GM21423 (cell line): ENCODE data around the gene FFAR1.
"Not testable (repeated sequence)": the region's sequence is repeated elsewhere in the genome, so short reads cannot be mapped to it uniquely, and the experiment has no call there.

Experiments
- ATAC-seq: cut with Tn5 transposase; IDR thresholded peaks from one replicate; pipeline ENCODE4 v1.9.1; 2021; ENCODE audit warnings: mild to moderate bottlenecking, moderate library complexity; ENCODE audit not compliant: unreplicated experiment

Gene FFAR1

DNA sequence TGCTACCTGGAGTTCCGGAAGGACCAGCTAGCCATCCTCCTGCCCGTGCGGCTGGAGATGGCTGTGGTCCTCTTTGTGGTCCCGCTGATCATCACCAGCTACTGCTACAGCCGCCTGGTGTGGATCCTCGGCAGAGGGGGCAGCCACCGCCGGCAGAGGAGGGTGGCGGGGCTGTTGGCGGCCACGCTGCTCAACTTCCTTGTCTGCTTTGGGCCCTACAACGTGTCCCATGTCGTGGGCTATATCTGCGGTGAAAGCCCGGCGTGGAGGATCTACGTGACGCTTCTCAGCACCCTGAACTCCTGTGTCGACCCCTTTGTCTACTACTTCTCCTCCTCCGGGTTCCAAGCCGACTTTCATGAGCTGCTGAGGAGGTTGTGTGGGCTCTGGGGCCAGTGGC, 11.7 kb downstream of the FFAR1 start:
- not testable (repeated sequence) for ATAC-seq

DNA sequence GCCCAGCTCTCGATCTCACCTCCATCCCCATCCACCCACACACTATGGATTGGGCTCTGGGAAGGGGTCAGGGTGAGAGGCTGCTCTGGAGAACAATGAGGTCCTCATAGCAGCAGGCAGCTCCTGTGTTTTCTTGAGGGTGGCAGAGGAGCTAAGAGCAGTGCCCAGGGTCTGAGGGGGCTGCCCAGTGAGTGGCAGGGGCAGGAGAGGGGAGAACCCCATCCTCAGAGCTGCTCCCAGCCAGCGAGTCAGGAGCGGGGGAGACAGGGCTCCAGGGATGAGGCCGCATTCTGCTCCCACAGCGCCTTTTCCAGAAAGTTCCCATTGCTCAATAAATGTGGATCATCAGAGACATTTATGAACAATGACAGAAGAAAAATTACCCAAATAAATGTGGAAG, 12.4 kb downstream of the FFAR1 start:
- ATAC-seq: not testable (repeated sequence)

DNA sequence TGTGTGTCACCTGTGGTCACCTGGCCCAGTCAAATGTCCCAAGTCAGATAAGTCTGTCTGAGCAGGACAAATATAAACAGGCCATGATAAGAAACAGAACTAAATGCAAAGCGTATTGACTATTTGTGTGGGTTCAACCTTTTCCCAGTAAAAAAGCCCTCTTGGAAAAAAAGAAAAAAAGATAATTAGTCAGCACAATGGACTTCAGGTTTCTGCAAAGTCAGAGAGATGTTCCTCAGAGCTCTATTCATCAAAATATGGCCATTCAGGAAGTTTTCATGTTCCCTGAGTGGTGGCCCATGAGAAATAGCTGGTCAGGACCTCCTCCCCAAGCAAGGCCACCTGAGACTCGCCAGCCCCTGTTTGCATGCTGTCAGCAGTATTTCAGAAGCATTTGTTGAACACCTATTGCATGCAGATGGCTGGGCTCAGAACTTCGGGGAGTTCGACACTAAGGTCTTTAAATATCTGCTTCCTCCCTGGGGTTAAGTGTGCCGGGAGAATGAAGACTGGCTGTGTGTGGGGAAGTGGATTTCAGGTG, 13.2 kb downstream of the FFAR1 start:
- ATAC-seq: no peak

DNA sequence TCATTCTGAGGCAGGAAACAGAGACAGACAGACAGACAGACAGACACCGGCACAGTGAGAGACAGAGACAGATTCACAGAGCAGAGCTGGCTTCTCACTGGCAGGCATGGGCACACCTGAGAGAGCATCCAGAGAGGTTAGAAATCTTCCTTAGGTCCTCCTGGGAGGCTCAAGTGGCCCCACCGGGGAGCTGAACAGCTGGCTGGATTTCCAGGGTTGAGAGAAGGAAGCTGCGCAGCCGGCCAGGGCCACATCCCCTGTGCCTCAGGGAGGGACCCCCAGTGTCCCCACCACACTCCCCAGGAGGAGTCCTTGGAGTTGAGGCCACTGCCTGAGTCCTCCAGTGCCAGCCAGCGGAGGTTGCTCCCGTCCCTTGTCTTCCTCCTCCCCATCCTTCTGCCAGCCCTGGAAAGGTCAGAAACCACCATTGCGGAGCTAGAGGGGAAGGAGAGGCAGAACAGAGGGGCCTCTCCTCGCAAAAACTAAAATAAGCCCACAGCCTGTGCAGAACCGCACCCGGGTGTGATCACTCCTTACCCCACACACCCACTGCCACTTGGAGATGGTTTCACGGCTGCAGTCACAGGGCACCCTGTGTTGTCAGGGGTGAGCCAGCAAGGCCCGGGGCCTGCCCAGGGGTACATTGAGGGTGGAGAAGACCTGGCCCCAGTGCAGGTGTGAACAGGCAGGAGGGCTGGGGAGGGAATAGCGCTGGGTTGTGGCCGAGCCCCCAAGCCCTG, 14.7 kb downstream of the FFAR1 start:
- no peak for ATAC-seq

DNA sequence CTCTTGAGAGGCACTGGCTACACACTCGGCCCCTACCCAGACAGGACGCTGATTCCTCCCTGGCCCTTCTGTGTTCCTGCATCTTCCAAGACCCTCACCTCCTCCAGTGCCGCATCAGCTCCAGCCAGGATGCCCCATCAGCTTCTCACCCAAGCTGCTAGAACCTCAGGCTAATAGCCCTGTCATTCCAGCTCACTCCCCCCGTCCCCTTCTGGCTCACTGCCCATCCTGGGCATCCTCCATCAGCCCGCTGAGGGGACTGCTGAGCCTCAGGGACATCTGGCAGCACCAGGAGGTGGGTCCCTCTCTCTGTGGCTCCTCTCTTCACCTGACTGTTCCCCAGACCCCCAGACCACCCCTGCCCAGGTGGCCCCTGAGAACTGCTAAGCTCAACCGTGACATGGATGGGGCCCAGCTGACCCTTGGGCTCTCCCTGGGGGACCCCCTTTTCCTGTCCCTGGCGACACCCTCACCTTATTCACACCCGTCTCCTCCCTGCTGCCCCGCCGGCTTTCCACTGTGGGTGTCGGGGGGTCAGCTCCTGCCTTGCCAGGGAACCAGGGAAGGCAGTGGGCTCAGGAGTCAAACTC, 15.4 kb downstream of the FFAR1 start:
- no peak for ATAC-seq

DNA sequence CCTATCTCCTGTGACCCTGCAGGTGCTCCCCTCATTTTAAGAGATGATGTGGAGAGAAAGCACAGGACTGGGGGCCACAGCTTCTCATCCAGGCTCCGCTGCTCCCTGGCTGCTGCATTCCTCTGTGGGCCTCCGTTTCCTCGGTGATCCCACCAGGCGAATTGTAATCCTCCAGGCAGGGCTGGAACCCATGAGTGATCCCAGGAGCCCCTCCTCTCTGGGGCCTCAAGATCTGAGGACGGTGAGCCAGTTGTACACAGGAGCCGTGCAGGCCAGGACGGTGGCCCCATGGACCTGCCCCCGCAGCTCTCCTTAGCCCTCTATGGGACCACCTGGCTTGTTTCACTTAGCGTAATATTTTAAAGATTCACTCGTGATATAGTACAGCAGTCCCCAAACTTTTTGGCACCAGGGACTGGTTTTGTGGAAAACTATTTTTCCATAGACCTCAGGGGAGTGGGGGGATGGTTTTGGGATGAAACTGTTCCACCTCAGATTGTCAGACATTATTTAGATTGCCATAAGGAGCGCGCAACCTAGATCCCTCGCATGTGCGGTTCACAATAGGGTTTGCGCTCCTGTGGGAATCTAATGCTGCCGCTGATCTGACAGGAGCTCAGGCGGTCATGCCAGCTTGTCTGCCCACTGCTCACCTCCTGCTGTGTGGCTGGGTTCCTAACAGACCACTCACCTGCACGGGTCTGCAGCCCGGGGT, 16.2 kb downstream of the FFAR1 start:
- ATAC-seq: no peak

DNA sequence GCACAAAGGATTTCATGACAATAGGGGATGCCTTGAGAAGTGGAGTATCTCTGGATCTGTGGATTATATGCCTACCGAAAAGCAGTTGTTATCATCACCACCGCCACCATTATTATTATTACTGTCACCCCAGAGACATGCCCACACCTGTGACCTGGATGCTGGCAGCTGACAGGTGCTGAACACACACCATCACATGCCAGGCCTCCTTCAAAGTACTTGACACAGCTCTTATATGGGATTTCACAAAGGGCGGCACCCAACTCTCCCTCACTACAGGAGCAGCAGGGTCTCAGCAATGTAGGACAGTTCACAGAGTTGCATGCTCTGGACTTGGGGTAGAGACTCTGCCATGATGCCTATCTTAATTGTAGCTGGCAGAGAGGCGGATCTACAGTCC, 17.6 kb downstream of the FFAR1 start:
- no peak for ATAC-seq

DNA sequence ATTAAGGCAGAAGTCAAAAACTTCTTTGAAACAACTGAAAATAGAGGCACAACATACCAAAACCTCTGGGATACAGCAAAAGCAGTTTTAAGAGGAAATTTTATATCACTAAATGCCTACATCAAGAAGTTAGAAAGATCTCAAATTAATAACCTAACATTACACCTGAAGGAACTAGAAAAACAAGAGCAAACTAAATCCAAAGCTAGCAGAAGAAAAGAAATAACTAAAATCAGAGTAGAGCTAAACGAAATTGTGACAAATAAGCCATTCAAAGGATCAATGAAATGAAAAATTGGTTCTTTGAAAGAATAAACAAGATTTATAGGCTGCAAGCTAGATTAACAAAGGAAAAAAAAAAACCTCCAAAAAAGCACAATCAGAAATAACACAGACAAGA, 20.7 kb downstream of the FFAR1 start:
- no peak for ATAC-seq

DNA sequence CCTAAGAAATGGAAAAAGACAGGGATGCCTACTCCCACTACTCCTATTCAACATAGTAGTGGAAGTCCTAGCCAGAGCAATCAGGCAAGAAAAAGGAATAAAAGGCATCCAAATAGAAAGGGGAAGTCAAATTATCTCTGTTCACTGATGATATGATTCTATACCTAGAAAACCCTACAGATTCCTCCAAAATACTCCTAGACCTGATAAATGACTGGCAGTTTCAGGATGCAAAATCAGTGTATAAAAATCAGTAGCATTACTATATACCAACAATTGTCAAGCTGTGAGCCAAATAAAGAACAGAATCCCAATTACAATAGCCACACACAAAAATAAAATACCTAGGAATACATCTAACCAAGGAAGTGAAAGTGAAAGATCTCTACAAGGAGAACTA, 21.8 kb downstream of the FFAR1 start:
- ATAC-seq: no peak

DNA sequence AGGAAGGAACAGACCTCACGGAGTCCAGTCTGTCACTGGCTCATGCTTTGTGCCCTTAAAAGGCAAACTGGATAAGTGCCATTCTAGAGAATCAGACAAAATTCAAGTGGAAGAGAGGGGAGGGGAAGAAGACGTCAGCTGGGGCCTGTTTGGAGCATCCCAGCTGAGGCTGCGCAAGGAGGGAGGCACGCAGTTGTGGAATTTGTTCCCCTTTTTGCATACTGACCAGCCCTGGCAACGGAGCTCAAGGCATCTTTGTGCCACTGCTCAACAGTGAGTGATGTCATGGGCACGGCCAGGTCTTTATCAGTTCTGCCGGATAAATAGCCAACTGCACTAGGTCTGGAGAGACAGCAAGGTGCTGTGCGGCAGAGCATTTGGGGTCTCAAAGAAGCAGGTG, 23.0 kb downstream of the FFAR1 start, which contains the start of gene GPR42:
Gene GPR42 (plus strand): TSS at position 347 of the 400 bp plus-strand sequence. CDS start 292 bp downstream, outside the sequence.
- no peak for ATAC-seq

DNA sequence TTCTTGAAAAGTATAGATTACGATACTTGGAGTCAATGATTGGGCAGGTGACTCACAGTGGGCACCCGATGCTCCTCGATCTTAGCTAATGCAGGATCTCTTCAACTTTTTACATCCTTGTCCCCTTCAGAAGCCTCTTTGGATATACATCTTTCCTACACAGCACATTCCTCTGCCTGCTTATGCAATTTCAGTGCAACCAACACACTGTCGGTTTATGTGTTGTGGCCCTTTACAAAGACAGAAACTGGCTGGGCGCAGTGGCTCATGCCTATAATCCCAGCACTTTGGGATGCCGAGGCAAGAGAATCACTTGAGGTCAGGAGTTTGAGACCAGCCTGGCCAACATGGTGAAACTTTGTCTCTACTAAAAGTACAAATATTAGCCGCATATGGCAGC, 25.8 kb downstream of the FFAR1 start:
- no peak for ATAC-seq

DNA sequence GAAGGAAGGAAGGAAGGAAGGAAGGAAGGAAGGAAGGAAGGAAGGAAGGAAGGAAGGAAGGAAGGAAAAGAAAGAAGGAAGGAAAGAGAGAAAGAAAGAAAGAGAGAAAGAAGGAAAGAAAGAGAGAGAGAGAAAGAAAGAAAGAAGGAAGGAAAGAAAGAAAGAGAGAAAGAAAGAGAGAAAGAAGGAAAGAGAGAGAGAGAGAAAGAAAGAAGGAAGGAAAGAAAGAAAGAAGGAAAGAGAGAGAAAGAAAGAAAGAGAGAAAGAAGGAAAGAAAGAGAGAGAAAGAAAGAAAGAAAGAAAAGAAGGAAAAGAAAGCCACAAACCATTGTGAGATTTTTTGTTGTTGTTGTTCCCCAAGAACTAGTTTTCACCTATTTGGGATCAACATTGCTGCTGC, 26.3 kb downstream of the FFAR1 start:
- ATAC-seq: not testable (repeated sequence)

DNA sequence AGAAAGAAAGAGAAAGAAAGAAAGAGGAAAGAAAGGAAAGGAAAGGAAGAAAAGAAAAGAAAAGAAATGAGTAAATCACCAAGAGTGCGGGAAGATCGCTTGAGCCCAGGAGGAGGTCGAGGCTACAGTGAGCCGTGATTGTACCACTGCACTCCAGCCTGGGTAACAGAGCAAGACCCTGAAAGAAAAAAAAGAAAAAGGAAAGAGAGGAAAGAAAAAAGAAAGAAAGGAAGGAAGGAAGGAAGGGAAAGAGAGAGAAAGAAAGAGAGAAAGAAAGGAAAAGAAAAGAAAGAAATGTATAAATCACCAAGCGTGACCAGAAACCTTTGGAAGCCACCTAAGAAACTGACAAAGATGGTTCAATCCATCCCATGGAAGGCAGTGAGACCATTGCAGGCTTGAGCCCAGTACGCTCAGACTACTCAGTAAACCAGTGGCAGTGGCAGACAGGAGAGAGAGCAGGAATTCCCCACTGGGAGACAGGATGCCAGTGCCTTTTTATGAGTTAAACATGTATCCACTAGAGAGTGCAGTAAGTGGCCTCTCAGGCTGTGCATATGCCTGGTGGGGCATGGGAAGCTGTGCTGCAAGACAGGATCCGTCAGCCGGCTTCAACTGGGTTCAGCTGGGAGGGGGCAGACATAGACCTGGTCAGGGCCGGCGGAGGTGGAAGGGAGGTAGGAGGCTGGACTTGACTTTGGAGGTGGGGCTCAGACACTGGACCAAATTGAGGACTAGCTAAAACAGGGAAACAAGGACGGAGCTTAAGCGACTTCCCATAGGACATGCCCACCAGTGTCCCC, 28.0 kb downstream of the FFAR1 start:
- ATAC-seq: no peak

DNA sequence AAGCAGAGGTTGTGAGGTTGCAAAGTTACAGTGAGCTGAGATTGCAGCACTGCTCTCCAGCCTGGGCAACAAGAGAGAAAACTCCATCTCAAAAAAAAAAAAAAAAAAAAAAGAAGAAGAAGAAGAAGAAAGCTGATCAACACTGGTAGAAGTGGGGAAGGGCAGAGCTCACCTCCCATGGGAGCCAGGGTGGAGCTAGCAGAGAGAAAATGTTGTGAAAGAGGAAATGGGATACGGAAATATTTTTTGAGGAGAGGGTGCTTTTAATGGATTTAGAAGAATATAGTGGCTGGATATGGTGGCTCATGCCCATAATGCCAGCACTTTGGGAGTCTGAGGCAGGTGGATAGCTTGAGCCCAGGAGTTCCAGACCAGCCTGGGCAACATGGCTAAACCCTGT, 30.0 kb downstream of the FFAR1 start:
- ATAC-seq: no peak

DNA sequence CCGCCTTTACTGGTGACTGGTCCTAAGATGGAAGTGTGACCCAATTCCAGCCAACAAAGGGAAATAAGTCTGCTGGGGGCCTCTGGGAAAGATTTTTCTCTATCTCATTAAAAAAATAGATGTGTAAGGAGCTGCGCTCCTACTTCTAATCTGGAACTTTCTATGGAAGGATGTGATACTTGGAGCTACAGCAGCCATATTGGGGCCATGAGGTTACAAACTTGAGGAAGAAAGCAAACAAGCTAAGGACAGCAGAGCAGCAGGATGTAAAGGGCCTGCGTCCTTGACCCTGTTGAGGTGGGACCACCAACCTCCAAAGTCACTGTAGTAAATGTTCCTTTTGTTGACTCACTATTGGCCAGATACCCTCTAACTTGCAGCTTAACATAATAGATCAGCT, 30.7 kb downstream of the FFAR1 start:
- ATAC-seq: no peak

DNA sequence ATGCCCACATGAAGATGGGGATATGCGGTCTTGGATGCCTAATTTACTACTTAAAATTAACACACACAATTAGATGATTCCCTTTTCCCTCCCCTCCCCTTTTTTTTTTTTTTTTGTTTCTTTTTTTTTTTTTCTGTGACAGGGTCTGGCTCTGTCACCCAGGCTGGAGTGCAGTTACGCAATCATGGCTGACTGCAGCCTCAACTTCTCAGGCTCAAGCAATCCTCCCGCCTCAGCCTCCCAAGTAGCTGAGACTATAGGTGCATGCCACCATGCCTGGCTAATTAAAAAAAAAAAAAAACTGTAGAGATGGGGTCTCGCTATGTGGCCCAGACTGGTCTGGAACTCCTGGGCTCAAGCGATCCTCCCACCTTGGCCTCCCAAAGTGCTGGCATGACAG, 31.8 kb downstream of the FFAR1 start:
- not testable (repeated sequence) for ATAC-seq

DNA sequence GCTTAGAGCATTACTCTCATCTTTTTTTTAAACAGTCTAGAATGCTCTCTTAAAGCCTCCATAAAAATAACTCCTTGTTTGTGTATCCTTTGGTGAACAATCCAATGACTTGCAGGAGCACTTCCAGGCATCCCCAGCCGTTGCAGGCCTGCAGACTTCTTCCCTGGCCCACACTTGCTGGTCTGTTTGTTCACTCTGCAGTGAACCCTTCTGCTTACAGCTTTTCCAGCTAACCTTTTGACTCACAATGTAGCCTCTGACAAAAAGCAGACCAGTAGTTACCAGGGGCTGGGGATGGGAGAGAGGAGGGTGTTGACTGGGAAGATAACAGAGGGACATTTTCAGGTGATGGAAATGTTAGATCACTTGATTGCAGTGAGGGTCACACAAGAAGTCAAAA, 32.3 kb downstream of the FFAR1 start:
- no peak for ATAC-seq

DNA sequence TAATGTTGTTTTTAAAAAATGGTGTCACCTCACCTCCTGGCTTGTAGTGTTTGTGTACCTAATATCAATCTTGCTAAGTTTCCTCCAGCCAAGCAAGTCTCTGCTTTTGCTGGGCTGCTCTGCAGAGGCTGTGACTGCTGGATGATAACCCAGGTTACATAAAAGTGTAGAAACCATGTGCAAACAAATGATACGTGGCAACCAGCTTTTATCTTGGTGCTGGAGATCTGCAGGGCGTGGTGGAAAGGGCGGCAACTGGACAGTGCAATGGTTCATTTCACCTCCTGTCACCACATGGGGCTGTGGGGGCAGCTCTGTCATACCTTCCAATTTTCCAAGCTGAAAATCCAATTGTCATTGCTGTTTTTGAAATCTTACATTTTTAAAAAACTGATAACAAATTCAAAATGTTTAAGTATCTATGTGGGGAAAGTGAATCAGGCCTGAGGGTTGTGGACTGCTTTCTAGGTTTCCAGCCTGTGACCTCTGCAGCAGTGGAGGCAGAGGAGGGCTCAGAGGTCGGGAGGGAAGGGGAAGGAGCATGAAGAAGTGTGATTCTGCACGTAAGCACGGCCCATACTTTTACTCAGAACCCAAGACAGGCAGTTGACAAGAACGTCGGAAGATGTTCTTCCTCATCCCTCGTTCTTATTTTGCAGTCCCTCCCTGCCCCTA, 32.9 kb downstream of the FFAR1 start:
- no peak for ATAC-seq

DNA sequence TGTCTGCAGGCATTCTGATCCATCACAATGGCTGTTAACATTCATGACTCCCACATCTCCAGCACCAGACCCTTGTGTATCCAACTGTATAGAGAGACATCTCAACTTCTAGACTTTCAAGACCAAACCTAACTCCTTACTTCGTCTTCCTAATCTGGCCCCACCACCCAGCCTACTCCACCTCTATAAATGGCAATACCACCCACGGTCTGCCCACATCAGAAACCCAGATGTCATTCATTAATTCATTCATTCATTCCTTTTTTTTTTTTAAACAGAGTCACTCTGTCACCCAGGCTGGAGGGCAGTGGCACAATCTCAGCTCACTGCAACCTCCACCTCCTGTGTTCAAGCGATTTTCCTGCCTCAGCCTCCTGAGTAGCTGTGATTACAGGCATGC, 33.6 kb downstream of the FFAR1 start:
- ATAC-seq: no peak

DNA sequence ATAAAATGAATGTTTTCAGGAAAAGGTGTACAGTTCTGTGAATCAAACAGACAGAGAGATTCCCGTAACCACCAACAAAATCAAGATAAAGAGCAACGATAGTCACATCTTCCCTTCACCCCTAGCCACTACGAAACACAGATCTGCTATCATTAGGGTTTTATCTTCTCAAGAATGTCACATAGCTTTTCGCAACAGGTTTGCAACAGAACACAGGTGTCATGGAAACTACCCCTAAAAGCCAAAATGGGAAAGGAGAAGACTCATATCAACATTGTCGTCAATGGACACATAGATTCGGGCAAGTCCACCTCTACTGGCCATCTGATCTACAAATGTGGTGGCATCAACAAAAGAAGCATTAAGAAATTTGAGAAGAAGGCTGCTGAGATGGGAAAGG, 34.2 kb downstream of the FFAR1 start:
- ATAC-seq: no peak
